Measurements from ENCODE around the gene SLC11A1.

The SLC11A1 gene, protein sequence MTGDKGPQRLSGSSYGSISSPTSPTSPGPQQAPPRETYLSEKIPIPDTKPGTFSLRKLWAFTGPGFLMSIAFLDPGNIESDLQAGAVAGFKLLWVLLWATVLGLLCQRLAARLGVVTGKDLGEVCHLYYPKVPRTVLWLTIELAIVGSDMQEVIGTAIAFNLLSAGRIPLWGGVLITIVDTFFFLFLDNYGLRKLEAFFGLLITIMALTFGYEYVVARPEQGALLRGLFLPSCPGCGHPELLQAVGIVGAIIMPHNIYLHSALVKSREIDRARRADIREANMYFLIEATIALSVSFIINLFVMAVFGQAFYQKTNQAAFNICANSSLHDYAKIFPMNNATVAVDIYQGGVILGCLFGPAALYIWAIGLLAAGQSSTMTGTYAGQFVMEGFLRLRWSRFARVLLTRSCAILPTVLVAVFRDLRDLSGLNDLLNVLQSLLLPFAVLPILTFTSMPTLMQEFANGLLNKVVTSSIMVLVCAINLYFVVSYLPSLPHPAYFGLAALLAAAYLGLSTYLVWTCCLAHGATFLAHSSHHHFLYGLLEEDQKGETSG

DNA sequence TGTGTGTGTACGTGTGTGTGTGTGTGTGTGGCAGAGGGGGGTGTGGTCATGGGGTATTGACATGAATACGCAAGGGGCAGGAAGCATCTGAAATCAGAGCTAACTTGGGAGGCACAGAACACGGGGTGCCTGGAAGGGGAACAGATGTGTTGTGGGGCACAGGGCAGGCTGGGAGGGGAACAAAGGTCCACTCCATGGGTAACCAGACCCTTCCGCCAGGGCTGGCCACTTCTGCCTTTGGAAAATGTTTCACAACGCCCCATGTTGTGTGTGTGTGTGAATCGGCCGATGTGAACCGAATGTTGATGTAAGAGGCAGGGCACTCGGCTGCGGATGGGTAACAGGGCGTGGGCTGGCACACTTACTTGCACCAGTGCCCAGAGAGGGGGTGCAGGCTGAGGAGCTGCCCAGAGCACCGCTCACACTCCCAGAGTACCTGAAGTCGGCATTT, at the start of gene SLC11A1:
Gene SLC11A1, plus strand, starts transcription at position 358 of the 451 bp plus-strand sequence. CDS start 96 bp downstream, outside the sequence.
- no peak for DNase-seq (ENCODE audit: low read depth)

DNA sequence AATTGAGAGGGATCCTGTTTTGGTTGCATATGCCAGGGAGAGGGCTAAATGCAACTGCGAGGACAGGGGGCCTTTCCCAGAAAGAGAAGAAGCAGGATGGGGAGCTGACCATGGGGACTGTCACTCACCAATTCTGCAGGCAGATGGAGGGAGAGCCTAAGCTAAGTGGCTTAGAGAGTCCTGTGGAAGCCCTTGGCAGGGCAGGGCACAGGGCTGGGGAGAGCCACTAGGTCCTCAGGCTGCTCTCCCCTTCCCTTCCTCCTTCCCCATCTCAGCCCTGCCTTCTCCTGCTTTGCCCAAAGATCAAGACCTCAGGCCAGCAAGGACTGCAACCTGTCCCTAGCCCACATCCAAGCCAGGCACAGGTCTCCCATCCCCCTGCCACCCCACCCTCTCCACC, 49.8 kb upstream of the SLC11A1 start:
- DNase-seq (ENCODE audit: low read depth) = no peak

DNA sequence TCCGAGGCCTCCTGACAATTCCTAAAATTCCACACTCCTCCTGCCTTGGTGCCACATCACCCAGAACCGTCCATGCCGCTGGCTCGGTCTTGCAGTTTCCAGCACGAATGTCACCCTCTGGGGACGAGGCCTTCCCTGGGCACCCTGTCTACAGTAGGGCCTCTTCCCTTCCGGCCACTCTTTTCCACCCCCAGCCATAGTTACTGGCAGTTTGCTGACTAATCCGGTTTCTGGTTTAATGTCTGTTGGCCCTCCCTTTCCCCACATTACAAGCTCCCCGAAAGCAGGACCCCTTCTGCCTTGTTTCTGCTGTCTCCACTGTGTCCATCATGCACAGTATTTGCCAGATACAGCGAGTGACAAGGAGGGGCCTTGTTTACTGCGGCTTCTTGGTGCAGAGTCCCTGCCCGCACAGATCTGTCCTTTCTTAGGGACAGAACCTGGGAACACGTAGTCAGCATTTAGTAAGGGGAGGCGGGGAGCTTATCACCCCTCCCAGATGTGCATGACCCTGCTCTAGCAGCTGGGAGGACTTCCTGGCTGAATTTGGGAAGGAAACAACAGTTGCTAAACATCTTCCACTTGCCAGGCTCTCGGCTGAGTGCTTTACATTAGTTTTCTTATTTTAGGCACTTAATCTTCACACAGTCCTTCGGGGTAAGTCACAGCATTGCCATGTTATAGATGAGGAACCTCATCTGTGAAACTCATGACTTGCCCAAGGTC, 49.0 kb upstream of the SLC11A1 start:
- DNase-seq (ENCODE audit: low read depth) = peak; percentile 89

DNA sequence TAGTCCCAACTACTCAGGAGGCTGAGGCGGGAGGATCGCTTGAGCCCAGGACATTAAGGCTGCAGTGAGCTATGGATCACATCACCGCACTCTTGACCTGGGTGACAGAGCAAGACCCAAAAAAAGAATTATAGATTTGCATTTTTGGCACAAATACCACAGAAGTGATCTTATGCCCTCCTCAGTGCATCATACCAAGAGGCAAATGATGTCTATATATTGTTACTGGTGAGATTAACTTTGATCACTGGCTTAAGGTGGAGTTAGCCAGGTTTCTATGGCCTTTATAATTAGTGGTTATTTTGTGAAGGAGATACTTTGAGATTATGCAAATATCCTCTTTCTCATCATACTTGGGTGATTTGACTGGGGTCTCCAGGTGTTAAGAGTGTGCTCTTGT, 47.5 kb upstream of the SLC11A1 start:
- no peak for DNase-seq (ENCODE audit: low read depth)

DNA sequence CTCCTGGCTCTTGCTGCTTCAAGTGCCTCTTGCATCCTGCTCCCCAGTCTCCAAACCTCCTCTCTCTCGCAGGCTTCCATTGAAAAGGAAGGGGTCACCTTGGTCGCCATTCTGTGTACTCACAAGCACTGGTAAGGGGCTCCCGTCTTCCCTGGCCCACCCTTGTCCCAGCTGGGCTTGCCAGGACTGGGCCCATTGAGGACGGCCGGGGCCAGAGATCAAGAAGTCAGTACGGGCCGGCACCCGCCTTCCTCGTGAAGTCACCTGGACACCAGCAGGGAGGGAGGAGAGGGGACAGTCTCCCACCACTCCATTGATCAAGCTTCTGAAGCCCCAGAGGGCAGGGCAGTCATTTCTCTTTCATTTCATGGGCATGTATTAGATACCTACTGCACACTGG, 41.4 kb upstream of the SLC11A1 start:
- DNase-seq (ENCODE audit: low read depth) = no peak

DNA sequence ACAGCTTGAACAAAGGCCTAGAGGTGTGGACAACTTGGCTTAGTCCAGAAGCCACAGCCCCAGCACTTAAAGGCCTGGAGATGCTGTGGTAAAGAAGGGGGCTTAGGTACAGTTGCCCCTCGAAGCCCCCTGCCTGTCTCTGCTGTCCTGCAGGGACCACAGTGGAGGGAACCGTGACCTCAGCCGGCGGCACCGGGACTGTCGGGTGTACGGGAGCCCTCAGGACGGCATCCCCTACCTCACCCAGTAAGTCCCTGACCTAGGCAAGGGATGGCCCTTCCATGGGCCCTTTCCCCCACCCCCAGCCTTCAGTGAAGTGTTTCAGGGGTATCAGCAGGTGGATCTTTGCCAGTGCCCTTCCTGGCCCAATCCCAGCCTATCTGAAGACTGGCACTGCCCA, 40.7 kb upstream of the SLC11A1 start:
- no peak for DNase-seq (ENCODE audit: low read depth)

DNA sequence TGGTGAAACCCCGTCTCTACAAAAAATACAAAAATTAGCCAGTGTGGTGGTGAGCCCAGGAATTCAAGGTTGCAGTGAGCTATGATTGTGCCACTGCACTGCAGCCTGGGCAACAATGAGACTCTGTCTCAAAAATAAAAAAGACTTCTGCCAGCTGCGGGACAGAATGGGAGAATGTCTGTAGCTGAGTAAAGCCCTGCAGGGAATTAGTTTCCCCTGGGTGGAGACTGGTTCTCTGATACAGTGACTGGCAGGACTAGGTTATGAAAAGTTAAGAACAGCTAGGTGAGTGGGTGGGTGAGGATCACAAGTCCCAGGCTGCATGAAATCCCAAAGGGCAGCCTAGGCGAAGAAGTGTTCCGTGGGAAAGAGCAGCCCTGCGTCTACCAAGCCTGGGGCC, 39.2 kb upstream of the SLC11A1 start:
- no peak for DNase-seq (ENCODE audit: low read depth)

DNA sequence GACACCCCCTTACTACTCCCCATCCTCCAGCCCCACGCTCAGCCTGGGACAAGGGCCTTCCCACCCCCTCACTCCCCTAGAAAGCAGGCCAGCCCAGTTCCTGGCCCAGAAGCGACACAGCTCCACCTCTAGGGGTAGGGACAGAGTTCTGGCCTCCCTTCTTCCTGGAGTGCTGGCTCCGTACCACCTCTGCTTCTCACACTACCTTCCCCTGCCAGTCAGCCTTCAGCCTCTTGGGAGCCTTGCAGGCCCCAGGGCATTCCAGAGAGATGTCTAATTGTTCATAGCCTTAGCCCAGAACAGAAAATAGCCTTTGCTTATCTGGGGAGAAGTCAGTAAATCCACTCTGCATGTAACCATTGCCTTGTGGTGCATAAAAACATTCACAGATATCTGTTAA, 38.5 kb upstream of the SLC11A1 start:
- DNase-seq (ENCODE audit: low read depth) = no peak

DNA sequence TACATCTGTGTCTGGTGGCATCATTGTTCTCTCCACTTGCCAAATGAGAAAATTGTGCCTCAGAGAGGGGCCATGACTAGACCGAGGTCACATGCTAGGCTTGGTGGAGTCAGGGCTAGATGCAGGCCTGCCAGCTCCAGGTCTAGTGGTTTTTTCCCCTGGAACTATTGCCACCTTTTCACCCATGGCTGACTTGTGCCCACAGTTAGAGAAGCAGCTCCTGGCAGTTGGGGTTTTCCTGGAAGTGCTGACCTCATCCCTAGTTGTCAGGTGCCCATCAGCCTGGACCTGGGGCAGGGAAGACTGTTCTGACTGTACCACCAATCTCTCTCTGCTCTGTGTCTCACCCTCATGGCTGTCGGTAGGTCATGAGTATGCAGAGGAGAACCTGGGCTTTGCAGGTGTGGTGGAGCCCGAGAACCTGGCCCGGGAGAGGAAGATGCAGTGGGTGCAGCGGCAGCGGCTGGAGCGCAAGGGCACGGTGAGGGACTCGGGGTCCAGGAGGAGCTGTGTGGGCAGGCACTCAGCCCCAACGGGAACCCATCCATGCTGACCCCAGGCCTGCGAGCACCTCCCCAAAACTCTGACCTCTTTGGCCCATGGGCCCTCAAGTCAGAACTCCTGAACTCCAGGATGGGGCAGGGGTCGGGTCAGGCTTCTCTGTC, 37.9 kb upstream of the SLC11A1 start:
- DNase-seq (ENCODE audit: low read depth) = no peak

DNA sequence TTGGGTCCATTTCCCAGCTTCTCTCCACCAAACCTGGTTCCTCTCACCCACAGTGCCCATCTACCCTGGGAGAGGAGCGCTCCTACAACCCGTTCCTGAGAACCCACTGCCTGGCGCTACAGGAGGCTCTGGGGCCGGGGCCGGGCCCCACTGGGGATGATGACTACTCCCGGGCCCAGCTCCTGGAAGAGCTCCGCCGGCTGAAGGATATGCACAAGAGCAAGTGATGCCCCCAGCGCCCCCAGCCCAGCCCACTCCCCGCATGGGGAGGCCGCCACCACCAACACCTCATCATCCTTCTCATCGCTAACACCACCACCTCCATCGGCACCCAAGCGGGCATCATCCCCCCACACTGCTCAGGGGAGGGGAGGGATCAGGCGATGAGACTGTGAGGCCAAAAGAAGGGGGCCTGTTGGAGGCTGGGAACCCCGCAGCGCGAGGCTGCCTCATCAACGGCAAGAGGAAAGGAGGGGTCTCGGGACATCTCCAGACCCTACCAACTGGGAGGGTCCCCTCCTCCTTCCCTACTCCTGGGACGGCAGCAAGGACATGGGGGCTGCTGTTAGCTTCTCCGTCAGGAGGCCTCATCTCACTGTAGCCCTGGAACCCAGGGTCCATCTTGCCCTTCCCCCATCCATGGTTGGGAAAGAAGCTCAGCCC, 37.2 kb upstream of the SLC11A1 start:
- no peak for DNase-seq (ENCODE audit: low read depth)

DNA sequence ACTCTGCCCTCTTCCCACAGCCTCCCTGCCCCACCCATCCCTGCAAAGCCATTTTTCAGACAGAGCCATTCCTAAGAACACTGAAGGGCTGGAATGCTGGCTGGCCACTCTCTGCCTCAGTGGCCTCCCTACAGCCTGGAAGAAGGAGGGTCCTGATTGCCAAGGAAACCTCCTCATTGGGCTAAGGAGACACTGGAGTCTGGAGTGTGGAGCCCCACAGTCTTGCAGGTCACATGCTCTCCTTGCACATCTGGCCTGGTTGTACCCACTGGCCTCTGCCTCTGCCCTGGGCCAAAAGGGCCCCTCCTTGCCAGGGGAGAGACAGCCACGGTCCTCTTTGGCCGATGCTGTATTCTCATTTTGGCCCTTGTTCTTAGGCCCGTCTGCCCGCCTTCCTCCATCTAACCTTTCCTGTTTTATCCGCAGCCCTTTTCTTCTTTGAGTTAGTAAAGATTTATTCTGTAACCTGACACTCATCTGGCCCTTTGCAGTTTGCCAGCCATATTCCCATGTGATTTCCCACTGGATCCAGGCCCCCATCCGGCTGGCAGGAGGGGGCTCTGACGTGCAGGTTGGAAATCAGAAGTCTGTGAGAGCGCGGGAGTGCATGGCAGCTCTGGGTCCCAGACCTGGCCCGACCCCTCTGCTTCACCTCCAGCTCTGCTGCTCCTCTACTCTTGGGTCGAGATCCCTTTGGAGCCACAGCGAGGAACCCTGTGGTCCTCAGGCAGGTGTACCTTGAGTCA, 36.4 kb upstream of the SLC11A1 start:
- DNase-seq (ENCODE audit: low read depth) = no peak

DNA sequence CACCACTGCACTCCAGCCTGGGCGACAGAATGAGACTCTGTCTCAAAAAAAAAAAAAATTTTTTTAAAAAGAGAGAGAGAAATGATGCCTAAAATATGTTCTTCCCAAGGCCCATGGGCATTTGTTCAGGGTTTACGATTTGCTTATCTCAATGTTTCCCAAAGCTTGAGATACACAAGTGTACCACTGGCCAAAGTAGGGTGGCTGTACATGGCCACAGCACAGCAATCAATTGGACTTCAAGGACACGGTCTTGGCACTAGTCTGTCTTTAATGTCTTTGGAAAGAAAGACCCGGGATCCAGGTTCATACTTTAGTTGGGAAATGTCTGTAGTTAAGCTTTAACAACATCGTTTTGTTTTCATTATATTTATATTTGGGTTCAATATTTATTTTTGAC, 34.9 kb upstream of the SLC11A1 start:
- no peak for DNase-seq (ENCODE audit: low read depth)

DNA sequence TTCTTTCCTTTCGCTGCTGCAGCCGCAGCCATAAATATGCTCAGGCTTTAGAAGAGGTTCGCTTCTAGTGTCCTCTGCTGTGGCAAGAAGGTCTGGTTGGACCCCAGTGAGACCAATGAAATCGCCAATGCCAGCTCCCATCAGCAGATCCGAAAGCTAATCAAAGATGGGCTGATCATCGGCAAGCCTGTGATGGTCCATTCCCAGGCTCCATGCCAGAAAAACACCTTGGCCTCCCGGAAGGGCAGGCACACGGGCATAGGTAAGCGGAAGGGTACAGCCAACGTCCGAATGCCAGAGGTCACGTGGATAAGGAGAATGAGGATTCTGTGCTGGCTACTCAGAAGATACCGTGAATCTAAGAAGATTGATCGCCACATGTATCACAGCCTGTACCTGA, 28.0 kb upstream of the SLC11A1 start:
- DNase-seq (ENCODE audit: low read depth) = no peak

DNA sequence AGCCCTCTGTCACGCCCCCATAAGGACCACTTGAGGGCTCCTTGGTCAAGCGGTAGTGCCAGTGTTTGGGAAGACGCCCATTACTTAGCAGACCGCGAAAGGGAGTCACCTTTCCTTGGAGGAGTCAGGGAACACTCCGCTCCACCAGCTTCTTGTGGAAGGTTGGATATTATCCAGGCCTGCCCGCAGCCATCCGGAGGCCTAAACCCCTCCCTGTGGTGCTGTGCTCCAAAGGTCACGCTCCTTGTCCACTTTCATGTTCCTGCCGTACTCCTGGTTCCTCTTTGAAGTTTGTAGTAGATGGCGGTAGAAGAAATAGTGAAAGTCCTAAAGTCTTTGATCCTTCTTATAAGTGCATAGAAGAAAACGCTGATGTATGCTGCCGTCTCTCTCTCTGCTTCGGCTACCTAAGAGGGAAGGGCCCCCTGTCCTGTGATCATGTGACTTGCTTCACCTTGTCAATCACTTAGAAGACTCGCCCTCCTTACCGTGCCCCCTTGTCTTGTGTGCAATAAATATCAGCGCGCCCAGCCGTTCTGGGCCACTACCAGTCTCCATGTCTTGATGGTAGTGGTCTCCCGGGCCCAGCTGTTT, 27.1 kb upstream of the SLC11A1 start:
- no peak for DNase-seq (ENCODE audit: low read depth)

DNA sequence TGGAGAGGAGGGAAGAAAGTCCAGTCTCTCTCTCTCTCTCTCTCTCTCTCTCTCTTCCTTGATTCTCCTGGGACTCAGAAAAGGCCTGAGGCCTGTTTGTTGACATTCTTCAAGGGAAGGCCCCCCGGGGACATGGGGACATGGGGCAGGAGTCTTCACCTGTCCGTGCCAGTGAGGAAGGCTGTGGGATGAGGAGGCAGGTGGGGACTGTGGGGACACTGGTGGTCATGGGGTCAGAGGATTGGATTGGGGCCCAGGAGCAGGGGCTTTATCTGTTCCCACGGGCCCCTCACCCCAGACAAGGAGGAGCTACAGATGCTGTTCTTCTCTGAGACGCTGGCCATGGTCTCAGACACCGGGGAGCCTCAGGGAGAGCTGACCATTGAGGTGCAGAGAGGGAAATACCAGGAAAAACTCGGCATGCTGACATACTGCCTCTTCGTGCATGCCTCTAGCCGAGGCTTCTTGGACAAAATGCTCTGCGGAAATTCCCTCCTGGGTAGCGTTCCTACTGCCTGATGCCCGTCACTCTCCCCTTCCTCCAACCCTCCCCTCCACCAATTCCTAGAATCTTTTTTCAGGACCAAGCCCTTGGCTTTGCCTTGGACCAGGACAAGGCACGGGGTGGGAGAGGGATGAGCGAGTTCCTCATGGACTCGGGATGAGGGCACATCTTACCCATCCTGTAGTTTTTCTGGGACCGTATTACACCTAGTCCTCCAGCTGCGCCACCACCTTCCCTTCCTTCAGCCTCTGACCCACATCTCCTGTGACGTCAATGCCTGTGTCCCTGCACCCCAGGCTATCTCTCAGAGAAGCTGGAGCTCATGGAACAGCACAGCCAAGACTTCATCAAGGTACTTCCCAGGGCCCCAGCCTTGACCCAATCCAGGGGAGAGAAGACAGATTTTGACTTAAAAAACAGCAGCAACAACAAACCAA, 24.6 kb upstream of the SLC11A1 start:
- no peak for DNase-seq (ENCODE audit: low read depth)

DNA sequence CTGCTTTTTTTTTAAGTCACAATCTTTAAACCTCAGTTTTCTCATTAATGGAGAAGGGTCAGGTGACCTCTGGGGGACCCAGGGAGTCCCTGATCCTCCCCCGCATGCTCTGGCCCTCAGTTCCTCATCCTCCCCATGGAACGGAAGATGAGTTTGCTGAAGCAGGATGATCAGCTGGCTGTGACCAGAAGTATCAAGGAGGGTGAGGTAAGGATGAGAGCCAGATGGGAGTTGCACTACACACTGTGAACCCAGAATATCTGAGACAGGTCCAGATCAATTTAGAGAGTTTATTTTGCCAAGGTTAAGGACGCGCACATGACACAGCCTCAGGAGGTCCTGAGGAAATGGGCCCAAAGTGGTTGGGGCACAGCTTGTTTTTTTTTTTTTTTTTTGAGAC, 21.6 kb upstream of the SLC11A1 start:
- peak; percentile 65 for DNase-seq (ENCODE audit: low read depth)

DNA sequence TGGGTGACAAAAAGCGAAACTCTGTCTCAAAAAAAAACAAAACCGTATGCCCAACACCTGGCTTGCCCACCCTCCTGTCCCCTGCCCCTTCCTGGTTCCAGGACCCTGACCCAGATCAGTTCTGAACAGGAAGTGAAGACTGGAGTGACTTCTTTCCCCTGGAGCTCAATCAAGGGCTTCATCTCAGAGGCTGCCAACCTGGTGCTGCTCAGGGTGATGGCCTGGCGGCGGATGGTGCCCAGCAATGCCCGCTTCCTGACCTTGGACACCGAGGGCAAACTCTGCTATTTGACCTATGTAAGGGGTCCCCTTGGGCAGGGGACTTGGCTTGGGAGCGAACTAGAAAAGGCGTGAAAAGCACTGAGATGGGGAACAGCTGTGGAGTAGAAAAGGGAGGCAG, 19.5 kb upstream of the SLC11A1 start:
- no peak for DNase-seq (ENCODE audit: low read depth)

DNA sequence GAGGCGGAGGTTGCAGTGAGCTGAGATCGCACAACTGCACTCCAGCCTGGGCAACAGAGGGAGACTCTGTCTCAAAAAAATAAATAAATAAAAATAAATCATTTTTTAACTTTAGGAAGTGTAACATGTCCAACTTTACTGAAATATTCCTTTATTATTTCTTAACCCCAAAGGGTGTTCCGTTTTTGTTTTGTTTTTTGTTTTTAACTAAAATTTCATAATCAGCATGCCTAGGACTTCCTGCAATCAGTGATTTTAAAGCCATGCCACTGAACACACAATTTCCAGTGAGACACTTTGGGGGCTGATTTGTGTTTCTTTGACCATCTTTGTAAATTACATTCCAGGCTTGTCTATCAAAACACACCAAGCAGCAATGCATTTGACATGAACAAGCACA, 18.3 kb upstream of the SLC11A1 start:
- no peak for DNase-seq (ENCODE audit: low read depth)

DNA sequence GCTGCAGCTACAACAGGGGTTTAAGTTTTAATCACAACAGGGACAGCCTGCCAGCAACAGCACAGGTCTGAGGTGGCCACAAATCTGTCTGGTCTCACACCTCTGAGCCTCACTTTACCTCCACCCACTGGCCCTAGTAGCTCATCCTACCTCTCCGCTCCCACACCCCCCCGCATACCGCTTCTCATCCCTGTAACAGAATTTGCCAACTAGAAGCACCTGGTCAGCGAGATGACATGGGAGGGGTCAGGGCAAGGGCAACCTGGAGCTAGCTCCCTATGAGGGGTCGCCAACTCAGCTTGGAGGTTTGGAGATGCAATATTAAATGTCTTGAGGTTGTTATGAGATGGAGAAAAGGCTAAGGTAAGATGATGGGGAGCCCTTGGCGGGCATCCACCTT, 17.9 kb upstream of the SLC11A1 start:
- no peak for DNase-seq (ENCODE audit: low read depth)

All from CMK (cell line).